SJCRH30 (cell line): ENCODE data around the gene KCTD15. TPM values are rescaled to one million over a fixed set of nuclear protein-coding genes. Genes with fewer than 3 reads are reported as not detected.

ENCODE experiments used
- DNase-seq, 2 experiments: peaks; one replicate each; pipeline ENCODE4 v3.0.0-alpha.2; 2015 to 2020
- H3K27ac ChIP-seq: fragments of 250-450 bp; sonication (Bioruptor Pico); 2 replicates; pipeline ENCODE4 v1.5.1; 2020; ENCODE audit warnings: mild to moderate bottlenecking, moderate library complexity
- H3K27me3 ChIP-seq: fragments of 250-450 bp; sonication (Bioruptor Pico); 2 replicates; pipeline ENCODE4 v1.5.1; 2020; ENCODE audit warnings: mild to moderate bottlenecking, moderate library complexity
- H3K36me3 ChIP-seq: fragments of 250-450 bp; sonication (Bioruptor Pico); 2 replicates; pipeline ENCODE4 v1.5.1; 2020; ENCODE audit warnings: mild to moderate bottlenecking, moderate library complexity
- H3K4me1 ChIP-seq: fragments of 250-450 bp; sonication (Bioruptor Pico); 2 replicates; pipeline ENCODE4 v1.5.1; 2020; ENCODE audit warnings: mild to moderate bottlenecking, moderate library complexity
- H3K4me3 ChIP-seq: fragments of 250-450 bp; sonication (Bioruptor Pico); 2 replicates; pipeline ENCODE4 v1.5.1; 2020; ENCODE audit warnings: mild to moderate bottlenecking, moderate library complexity
- H3K9me3 ChIP-seq: fragments of 250-450 bp; sonication (Bioruptor Pico); replicated peaks from 2 replicates; pipeline ENCODE4 v1.5.1; 2020; ENCODE audit warnings: mild to moderate bottlenecking, moderate library complexity
- total RNA-seq: library from RNA; depleted of rRNA; stranded (reverse); fragments of >200 nt; shearing (Covaris generic); gene quantifications from 2 replicates; pipeline ENCODE4 v1.2.3, GENCODE V29; 2014

The KCTD15 gene
- total RNA-seq, 1 experiment from 2014 or later, result 42.0 TPM

DNA sequence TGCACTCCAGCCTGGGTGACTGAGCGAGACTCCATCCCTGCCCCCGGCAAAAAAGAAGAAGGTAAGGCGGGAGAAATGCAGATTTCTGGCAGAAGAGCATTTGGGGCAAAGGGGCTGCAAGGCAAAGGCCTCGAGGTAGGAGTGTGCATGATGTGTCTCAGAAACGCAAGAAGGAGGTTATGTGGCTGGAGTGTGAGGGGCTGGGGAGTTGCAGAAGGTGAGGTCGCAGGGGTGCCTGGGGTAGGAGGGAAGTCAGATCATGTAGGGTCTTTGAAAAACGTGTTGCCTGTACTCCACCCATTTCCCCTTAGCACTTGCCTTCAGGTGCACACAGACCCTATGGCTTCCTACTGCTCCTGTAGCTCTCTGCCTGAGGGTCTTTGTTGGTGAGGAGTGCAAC is 29.9 kb downstream of the KCTD15 start:
- no peaks in the 10 kb centered on the region for H3K27me3 ChIP-seq
- H3K4me3 ChIP-seq, result no peak overlapping the region
- H3K9me3 ChIP-seq, result no peaks in the 10 kb centered on the region
- no peak for DNase-seq
- no peaks in the 10 kb centered on the region for H3K36me3 ChIP-seq
- H3K4me1 ChIP-seq, result no peaks in the 10 kb centered on the region
- no peak overlapping the region for H3K27ac ChIP-seq

DNA sequence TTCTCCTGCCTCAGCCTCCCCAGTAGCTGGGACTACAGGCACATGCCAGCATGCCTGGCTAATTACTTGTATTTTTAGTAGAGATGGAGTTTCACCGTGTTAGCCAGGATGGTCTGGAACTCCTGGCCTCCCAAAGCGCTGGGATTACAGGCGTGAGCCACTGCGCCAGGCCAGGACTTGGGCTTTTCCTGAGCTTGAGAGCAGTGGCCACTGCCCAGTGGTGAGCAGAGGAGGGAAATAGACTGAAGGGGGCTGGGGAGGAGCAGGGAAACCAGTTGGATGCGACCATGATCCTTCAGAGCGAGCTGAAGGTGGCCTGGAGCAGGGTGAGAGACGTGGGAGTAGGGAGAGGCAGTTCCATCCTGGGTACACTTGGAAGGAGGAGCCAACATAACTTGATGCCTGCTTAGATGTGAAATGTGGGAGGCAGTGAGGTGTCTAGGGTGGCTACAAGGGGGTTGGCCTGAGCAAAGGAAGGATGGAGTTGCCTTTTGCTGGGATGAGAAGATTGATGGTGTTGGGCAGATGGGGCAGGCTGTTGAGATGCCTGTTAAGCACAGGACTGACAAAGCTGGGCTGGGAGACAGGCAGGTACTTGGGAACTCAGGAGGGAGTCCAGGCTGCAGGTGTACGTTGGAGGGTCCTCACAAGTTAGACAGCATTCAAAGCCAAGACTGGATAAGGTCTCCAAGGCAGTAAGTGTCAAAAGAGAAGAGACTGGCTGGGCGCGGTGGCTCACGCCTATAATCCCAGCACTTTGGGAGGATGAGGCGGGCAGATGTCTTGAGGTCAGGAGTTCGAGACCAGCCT is 31.8 kb downstream of the KCTD15 start:
- DNase-seq, result no peak
- no peak overlapping the region for H3K27ac ChIP-seq

DNA sequence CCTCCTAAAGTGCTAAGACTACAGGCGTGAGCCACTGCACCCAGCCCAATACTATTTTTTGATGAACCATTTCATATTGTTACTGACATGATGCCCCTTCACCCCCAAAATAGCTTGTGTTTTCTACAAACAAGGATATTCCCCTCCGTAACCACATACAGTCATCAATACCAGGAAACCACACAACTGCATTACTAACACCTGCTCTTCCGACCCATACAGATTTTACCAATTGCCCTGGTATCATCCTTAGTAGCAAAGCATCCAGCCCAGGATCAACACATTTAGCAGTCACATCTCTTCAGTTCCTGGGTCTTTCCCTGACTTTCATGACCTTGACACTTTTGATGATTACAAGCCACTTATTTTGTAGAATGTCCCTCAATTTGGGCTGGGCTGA is 33.6 kb downstream of the KCTD15 start:
- H3K27me3 ChIP-seq, result no peaks in the 10 kb centered on the region

More for the DNA sequence above, 31.8 kb downstream of the KCTD15 start:
- Histone ChIP-seq H3K4me3 (no peak overlapping the region), H3K9me3 (no peaks in the 10 kb centered on the region), H3K4me1 (no peaks in the 10 kb centered on the region), H3K36me3 (no peaks in the 10 kb centered on the region), H3K27me3 (no peaks in the 10 kb centered on the region)

DNA sequence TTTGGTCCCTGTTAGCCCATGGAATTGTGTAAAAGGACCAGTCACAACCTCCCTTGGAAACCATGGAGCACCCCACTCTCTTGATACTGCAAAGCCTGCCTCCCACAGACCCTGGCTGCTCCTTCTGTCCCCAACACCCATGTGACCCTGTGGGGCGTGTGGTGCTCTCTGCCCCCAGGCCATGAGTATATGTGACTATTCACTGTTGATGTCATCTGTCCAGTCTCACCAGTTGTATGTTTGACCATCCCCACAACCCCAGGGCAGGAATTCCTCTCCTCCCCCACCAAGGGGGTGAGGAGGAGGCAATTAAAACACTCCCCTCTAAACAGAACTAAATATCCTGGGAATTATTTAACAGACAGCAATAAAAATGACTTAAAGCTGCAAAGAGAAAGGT is 35.2 kb downstream of the KCTD15 start:
- Histone ChIP-seq H3K27ac (no peak overlapping the region), H3K36me3 (no peaks in the 10 kb centered on the region), H3K4me3 (no peak overlapping the region), H3K4me1 (no peaks in the 10 kb centered on the region), H3K9me3 (no peaks in the 10 kb centered on the region), H3K27me3 (no peaks in the 10 kb centered on the region)
- DNase-seq, result no peak

More for the DNA sequence above, 33.6 kb downstream of the KCTD15 start:
- no peaks in the 10 kb centered on the region for H3K36me3 ChIP-seq
- no peak for DNase-seq
- H3K4me1 ChIP-seq, result no peaks in the 10 kb centered on the region
- no peak overlapping the region for H3K27ac ChIP-seq
- H3K4me3 ChIP-seq, result no peak overlapping the region
- H3K9me3 ChIP-seq, result no peaks in the 10 kb centered on the region

DNA sequence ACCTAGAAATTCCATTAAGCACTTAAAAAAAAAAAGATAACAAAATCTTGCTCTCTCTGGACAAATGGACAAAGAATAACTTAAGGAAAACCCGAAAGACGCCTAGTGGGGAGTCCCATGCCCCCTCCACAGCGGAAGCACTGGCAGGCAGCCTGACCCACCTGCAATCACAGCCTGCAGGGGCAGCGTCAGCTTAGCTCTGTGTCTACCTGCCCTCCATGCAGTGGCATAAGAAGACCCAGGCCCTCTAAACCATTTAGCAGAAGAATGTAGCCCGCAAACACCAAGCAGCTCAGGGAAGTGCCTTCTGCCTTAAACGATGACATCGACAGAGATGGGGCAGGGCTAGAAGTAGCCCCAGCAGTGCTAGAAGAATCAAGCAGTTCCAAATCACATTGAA is 36.0 kb downstream of the KCTD15 start:
- Histone ChIP-seq H3K9me3 (no peaks in the 10 kb centered on the region), H3K36me3 (no peaks in the 10 kb centered on the region), H3K27ac (no peak overlapping the region), H3K4me1 (no peaks in the 10 kb centered on the region), H3K27me3 (no peaks in the 10 kb centered on the region), H3K4me3 (no peak overlapping the region)
- no peak for DNase-seq

DNA sequence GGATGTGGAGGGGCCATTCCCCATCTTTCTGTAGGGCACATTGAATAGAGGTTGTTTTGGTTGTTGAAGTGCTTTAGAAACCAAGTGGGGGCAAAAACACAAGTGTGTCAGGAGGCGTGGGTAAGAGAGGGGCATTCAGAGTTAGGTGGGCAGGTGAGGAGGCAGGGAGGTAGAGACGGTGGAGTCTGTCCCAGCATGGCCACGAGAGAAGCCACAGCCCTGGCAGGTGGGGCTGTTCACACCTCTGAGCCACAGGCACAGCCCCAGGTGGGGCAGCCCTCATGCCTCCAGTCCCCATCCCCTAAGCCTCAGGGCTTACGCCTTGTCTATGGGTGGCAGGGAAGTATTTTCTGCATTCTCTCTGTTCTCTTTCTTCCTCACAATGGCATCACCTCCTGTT is 43.7 kb downstream of the KCTD15 start:
- DNase-seq, result no peak
- Histone ChIP-seq H3K27ac (no peak overlapping the region), H3K36me3 (no peaks in the 10 kb centered on the region)

DNA sequence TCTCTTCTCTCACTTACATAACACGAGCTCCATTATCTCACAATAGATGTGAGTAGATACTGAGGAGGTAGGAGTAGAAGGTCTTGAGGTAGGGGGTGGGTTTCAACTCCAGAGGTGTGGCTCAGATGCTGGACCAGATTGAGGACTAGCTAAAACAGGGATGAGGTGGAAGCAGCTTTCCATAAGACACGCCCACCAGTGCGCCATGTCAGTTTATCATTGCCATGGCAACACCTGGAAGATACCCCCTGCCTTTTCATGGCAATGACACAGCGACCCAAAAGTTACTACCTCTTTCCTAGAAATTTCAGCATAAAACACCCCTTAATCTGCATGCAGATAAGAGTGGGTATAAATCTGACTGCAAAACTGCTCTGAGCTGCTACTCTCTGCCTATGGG is 44.1 kb downstream of the KCTD15 start:
- Histone ChIP-seq H3K9me3 (no peaks in the 10 kb centered on the region), H3K4me3 (no peak overlapping the region), H3K27me3 (peaks cover 5% of the 10 kb centered on the region; the same call in 1 of the 2 replicates), H3K27ac (no peak overlapping the region), H3K4me1 (no peaks in the 10 kb centered on the region), H3K36me3 (no peaks in the 10 kb centered on the region)
- no peak for DNase-seq

More for the DNA sequence above, 43.7 kb downstream of the KCTD15 start:
- Histone ChIP-seq H3K9me3 (no peaks in the 10 kb centered on the region), H3K4me3 (no peak overlapping the region), H3K27me3 (peaks cover 4% of the 10 kb centered on the region; the same call in 1 of the 2 replicates), H3K4me1 (no peaks in the 10 kb centered on the region)

DNA sequence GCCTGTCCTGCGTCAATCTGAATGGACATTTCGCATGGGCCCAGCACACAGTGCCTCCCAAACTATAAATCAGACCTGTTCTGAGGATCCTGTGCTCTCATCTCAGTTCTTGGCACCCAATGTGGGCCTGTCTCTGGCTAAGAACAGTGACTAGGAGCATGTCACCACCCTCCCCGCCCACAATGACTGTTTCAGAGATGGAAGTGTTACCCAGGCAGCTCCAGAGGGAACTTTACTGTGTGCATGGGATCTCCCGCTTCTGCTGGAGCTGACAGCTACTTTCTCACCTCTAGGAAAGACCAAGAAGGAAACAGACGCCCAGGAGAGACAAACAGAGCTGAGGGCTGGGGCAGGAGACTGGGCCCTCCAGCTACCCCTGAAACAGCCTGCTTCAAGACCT is 45.0 kb downstream of the KCTD15 start:
- DNase-seq, result no peak
- no peak overlapping the region for H3K27ac ChIP-seq
- H3K4me1 ChIP-seq, result no peaks in the 10 kb centered on the region
- peaks cover 5% of the 10 kb centered on the region; the same call in 1 of the 2 replicates for H3K27me3 ChIP-seq
- no peaks in the 10 kb centered on the region for H3K9me3 ChIP-seq
- H3K36me3 ChIP-seq, result no peaks in the 10 kb centered on the region
- H3K4me3 ChIP-seq, result no peak overlapping the region

DNA sequence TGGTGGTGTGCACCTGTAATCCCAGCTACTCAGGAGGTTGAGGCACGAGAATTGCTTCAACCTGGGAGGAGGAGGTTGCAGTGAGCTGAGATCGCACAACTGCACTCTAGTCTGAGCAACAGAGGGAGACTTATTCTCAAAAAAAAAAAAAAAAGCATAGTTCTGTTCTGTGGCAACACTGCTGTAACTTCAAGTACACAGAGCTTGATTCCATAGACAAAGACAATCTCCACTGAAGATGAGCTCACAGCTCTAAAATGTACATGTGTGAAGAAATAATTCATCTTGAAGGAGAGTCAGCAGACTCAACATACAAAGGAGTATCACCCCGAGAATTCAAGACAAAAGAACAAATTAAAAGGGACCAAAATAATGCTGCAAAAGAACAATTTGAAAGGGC is 47.8 kb downstream of the KCTD15 start:
- no peak overlapping the region for H3K27ac ChIP-seq
- DNase-seq, result no peak

DNA sequence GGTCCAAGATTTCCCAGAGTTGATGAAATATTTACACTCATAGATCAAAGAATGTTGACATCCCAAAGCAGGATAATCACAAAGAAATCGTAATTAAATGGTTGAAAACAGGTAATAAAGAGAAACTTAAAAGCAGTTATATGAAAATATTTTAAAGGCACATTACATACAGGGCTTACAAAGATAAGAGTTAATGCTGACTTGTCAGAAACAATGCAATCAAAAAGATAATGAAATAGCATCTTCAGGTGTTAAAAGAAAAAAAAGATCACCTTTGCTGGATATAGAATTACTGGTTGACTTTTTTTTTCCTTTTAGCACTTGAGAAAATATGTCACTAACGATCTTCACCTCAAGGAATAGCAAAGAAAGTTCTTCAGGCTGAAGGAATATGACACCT is 48.8 kb downstream of the KCTD15 start:
- Histone ChIP-seq H3K27ac (no peak overlapping the region), H3K4me1 (no peaks in the 10 kb centered on the region), H3K36me3 (no peaks in the 10 kb centered on the region), H3K4me3 (no peak overlapping the region), H3K27me3 (peaks cover 5% of the 10 kb centered on the region; the same call in 1 of the 2 replicates), H3K9me3 (no peaks in the 10 kb centered on the region)
- no peak for DNase-seq

More for the DNA sequence above, 47.8 kb downstream of the KCTD15 start:
- Histone ChIP-seq H3K4me1 (no peaks in the 10 kb centered on the region), H3K9me3 (no peaks in the 10 kb centered on the region), H3K27me3 (peaks cover 5% of the 10 kb centered on the region; the same call in 1 of the 2 replicates), H3K36me3 (no peaks in the 10 kb centered on the region), H3K4me3 (no peak overlapping the region)

DNA sequence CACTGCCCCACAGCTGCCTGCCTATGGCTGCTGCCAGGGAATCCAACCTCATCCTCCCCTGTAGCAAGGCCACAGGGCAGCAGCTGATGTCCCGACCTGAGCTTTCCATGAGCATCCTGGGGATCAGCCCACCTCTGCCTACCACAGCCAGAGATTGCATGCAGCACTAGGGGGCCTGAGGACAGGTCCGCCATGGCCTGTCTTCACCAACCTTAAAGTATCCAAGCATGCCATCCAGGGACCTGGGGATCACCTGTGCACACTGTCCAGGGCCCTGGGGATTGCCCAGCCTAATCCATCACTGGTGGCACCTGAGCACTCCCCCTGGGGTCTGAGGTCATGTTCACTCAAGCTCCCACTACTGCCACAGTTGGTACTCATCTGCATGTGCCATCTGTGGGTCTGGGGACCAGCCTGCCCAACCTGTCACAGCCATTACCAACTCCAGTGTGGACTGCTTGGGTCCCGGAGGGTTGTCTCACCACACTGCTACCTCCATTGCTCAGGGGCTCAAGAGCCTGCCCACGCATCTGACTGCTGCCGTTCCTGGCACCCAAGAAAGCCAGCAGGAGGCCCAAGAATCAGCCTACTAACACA is 53.0 kb downstream of the KCTD15 start:
- Histone ChIP-seq H3K27me3 (peaks cover 5% of the 10 kb centered on the region; the same call in 1 of the 2 replicates), H3K4me3 (no peak overlapping the region), H3K9me3 (0 out of 2 replicates have a peak, but pooled peaks cover 3% of the 10 kb centered on the region), H3K36me3 (no peaks in the 10 kb centered on the region), H3K4me1 (no peaks in the 10 kb centered on the region), H3K27ac (no peak overlapping the region)
- DNase-seq, result no peak

DNA sequence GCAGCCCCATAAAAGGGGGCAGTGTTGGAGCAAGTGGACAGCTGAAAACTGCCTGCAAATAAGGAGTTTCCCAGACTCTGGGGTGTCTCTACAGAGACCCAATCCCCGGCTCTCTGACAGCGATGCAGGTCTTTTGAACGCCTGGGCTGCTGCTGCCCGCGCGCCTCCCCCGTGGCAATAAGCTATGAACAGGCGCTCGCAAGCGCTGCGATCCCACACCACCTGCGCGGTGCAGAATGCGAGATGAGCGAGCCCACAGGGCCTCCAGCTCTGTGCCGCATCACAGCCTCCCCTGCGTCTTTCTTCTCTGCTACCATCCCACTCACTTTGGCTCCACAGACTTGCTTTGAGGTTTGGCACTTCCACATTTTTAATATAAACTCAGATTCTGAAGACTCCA is 62.3 kb downstream of the KCTD15 start:
- DNase-seq, result no peak

DNA sequence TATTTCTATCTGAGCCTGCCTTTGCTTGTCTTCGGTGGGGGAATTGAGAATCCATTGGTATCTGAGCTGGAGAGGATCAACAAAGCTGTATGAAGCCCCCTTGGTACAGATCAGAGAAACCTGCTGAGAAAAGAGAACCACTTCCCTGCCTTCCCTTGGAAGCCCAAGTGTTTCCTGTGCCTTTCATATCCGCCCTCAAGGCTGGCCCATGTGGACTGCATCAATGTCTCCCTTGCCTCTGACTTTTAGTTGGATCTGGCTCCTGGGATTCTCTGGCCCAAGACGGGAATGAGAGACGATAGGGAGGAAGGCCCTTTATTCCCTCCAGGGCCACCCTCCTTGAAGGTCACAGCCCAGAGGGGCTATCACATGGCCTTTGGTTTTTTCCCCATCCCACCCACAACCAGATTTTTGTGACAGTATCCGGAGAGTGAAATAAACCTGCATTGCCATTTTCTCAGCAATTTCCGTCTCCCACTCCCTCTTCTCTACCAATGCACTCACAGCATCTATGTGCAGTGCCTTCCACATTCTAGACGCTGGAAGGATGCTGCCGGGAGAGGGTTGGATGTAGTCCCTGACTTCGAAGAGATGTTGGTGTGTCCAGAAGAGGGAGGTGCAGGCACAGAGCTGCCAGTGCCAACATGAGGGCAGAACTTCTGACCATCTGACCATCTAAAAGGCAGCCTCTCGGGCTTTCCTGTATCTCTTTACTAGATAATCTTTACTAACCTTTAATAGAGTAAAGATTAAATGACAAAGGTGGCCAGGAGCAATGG is 63.8 kb downstream of the KCTD15 start:
- Histone ChIP-seq H3K4me1 (no peaks in the 10 kb centered on the region), H3K36me3 (no peaks in the 10 kb centered on the region), H3K4me3 (no peak overlapping the region), H3K27ac (no peak overlapping the region), H3K27me3 (no peaks in the 10 kb centered on the region), H3K9me3 (no peaks in the 10 kb centered on the region)
- DNase-seq, result no peak

More for the DNA sequence above, 62.3 kb downstream of the KCTD15 start:
- Histone ChIP-seq H3K27ac (no peak overlapping the region), H3K4me1 (no peaks in the 10 kb centered on the region), H3K36me3 (no peaks in the 10 kb centered on the region), H3K9me3 (no peaks in the 10 kb centered on the region), H3K4me3 (no peak overlapping the region), H3K27me3 (no peaks in the 10 kb centered on the region)

DNA sequence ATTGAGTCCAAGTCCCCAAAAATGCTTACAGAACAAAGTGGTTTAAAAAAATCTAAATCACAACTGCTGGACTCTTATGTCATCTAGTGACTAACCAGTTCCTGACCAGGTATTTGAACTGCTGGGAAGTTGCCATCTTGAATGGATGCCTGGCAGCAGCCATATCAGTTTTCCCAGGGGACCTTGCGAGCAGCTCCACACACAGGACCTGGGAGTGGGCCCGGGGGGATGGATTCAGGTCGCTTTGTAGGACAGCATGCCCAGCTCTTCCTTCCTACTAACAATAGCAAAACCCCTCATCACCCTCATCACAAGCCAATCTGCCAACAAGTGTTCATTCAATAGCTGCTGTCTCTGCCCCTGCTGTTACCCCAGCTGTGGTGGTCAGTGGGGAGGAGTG is 65.3 kb downstream of the KCTD15 start:
- DNase-seq, result no peak
- no peak overlapping the region for H3K4me3 ChIP-seq
- no peaks in the 10 kb centered on the region for H3K36me3 ChIP-seq
- no peaks in the 10 kb centered on the region for H3K4me1 ChIP-seq
- H3K27me3 ChIP-seq, result no peaks in the 10 kb centered on the region
- H3K9me3 ChIP-seq, result no peaks in the 10 kb centered on the region
- H3K27ac ChIP-seq, result no peak overlapping the region

DNA sequence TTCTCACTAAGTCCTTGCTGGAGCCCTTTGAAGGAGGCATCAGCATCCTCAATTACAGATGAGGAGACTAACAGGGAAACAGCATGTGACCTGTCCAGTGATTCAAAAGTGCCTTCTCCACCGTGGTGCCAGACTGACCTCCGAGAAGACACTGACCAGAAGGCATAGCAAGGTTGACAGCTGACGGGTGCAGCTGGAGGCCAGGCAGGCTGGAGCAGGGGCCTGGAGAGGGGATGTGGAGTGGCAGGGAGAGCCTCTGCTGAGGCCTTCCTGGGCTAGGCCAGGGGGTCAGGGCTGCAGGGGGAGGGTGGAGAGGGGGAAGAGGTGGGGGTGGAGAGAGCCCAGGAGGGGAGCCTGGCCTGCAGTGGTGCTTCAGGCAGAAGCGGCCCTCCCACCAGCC is 66.3 kb downstream of the KCTD15 start:
- DNase-seq, result no peak
- H3K27ac ChIP-seq, result no peak overlapping the region
- H3K4me3 ChIP-seq, result no peak overlapping the region
- no peaks in the 10 kb centered on the region for H3K36me3 ChIP-seq
- H3K4me1 ChIP-seq, result peaks cover 3% of the 10 kb centered on the region; the same call in 1 of the 2 replicates
- no peaks in the 10 kb centered on the region for H3K9me3 ChIP-seq
- no peaks in the 10 kb centered on the region for H3K27me3 ChIP-seq
